Body of pancreas (tissue), 4 donors: Measurements from ENCODE around the gene BCR.

Experiments used
- POLR2A ChIP-seq, 3 donors: fragments of 450-650 bp; IDR thresholded peaks; one replicate each; pipeline ENCODE4 v1.6.1; 2016; ENCODE audit warnings: antibody characterized with exemption in 3 of 3, mild to moderate bottlenecking in 2 of 3
- TF ChIP-seq, protein P1 (sequence below), 7 experiments: fragments of 450-650 bp in 4 of 7; fragments of 200-600 bp in 3 of 7; sonication (generic) in 3 of 7; IDR thresholded peaks; one replicate each; pipeline ENCODE4 v1.5.1; 2016 to 2019; ENCODE audit warnings: antibody characterized with exemption in 7 of 7

DNA sequence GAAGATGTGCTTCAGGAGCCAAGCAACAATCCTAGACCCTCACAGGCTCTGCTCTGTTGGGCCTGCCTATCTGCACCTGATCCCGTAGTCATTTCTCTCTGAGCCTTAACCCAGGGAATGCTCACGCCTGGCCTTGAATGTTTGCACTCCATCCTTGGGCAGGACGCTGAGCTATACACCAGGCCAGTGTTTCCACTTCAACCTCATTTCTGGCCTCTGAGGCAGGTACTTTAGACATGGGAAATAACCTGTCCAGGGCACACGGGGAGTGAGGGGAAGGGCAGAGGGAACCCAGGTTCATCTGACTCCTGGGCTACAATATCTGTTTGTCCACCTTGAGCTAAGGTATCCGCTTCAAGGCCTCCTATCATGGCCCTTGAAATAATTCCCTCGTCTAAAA, 48.4 kb upstream of the BCR start:
- TF ChIP-seq, protein P1, sequence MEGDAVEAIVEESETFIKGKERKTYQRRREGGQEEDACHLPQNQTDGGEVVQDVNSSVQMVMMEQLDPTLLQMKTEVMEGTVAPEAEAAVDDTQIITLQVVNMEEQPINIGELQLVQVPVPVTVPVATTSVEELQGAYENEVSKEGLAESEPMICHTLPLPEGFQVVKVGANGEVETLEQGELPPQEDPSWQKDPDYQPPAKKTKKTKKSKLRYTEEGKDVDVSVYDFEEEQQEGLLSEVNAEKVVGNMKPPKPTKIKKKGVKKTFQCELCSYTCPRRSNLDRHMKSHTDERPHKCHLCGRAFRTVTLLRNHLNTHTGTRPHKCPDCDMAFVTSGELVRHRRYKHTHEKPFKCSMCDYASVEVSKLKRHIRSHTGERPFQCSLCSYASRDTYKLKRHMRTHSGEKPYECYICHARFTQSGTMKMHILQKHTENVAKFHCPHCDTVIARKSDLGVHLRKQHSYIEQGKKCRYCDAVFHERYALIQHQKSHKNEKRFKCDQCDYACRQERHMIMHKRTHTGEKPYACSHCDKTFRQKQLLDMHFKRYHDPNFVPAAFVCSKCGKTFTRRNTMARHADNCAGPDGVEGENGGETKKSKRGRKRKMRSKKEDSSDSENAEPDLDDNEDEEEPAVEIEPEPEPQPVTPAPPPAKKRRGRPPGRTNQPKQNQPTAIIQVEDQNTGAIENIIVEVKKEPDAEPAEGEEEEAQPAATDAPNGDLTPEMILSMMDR (IDR thresholded peaks at IDR 0.05), result no peak
- TF ChIP-seq POLR2A (IDR thresholded peaks at IDR 0.05), result no peak
